Suprapubic skin (tissue), 4 donors: ENCODE data around the gene APOL1. TPM values are rescaled to one million over a fixed set of nuclear protein-coding genes. Genes with fewer than 3 reads are reported as not detected.

Experiments used
- DNase-seq, 2 donors: peaks; one replicate each; pipeline ENCODE4 v3.0.0-alpha.2; 2019; ENCODE audit warnings: low spot score in 2 of 2
- H3K27ac ChIP-seq: fragments of 200-600 bp; sonication (generic); one replicate; pipeline ENCODE4 v1.5.1; 2019
- H3K27me3 ChIP-seq: fragments of 200-600 bp; sonication (generic); one replicate; pipeline ENCODE4 v1.5.1; 2019
- H3K36me3 ChIP-seq: fragments of 200-600 bp; sonication (generic); one replicate; pipeline ENCODE4 v1.5.1; 2019
- H3K4me1 ChIP-seq: fragments of 200-600 bp; sonication (generic); one replicate; pipeline ENCODE4 v1.5.1; 2019
- H3K4me3 ChIP-seq: fragments of 200-600 bp; sonication (generic); one replicate; pipeline ENCODE4 v1.5.1; 2019; ENCODE audit warnings: mild to moderate bottlenecking
- H3K9me3 ChIP-seq: fragments of 200-600 bp; sonication (generic); one replicate; pipeline ENCODE4 v1.5.1; 2019
- CTCF ChIP-seq, 2 donors: fragments of 200-600 bp in 1 of 2; fragments of 450-650 bp in 1 of 2; sonication (generic) in 1 of 2; IDR thresholded peaks; one replicate each; pipeline ENCODE4 v1.5.1; 2016 to 2019; ENCODE audit warnings: antibody characterized with exemption in 2 of 2, mild to moderate bottlenecking in 1 of 2, moderate library complexity in 1 of 2
- EP300 ChIP-seq: sonication (generic); formaldehyde crosslinking; IDR thresholded peaks from one replicate; pipeline ENCODE4 v1.6.1; 2017; ENCODE audit warnings: antibody characterized with exemption
- POLR2A ChIP-seq, 2 donors: fragments of 450-650 bp; IDR thresholded peaks; one replicate each; pipeline ENCODE4 v1.6.1; 2017; ENCODE audit warnings: antibody characterized with exemption in 2 of 2, mild to moderate bottlenecking in 2 of 2, moderate library complexity in 2 of 2
- POLR2AphosphoS5 ChIP-seq, 3 donors: sonication (generic); formaldehyde crosslinking; IDR thresholded peaks; one replicate each; pipeline ENCODE4 v1.6.1; 2017; ENCODE audit warnings: antibody characterized with exemption in 3 of 3
- WGBS: methylation state at CpG from one replicate; pipeline ENCODE4 v1.1.5; 2018; 5-methylcytosine and 5-hydroxymethylcytosine counted together
- total RNA-seq, 4 donors: library from RNA; depleted of rRNA; stranded (reverse); fragments of >200 nt; gene quantifications; one replicate each; pipeline ENCODE4 v1.1.0, GENCODE V29; 2016

Gene APOL1
- total RNA-seq, 4 donors from 2014 or later: 1.2 to 7.3 (median 3.0) TPM

- H3K4me3 ChIP-seq: no peak overlapping the region
- no peak overlapping the region for H3K27ac ChIP-seq
- H3K4me1 ChIP-seq: peaks cover 9% of the 10 kb centered on the region
- no peaks in the 10 kb centered on the region for H3K9me3 ChIP-seq
- TF ChIP-seq CTCF (IDR thresholded peaks at IDR 0.05): no peak
- TF ChIP-seq POLR2AphosphoS5 (IDR thresholded peaks at IDR 0.05): no peak
- no peak for TF ChIP-seq POLR2A (IDR thresholded peaks at IDR 0.05)
- no peak for TF ChIP-seq EP300
- no peaks in the 10 kb centered on the region for H3K27me3 ChIP-seq
- H3K36me3 ChIP-seq: peaks cover 91% of the 10 kb centered on the region
- WGBS: 82% methylated on average over 21 of the region's 29 CpGs
- DNase-seq: no peak
Measured at GRCh38 chr22:36291831-36292740, 39.2 kb downstream of the APOL1 start.

GRCh38 chr22:36292823-36293530 is 40.0 kb downstream of the APOL1 start:
- Histone ChIP-seq H3K9me3 (no peaks in the 10 kb centered on the region), H3K36me3 (peaks cover 91% of the 10 kb centered on the region), H3K27me3 (no peaks in the 10 kb centered on the region), H3K4me3 (no peak overlapping the region), H3K4me1 (peaks cover 5% of the 10 kb centered on the region), H3K27ac (no peak overlapping the region)
- no peak for DNase-seq
- TF ChIP-seq EP300: no peak
- no peak for TF ChIP-seq CTCF (IDR thresholded peaks at IDR 0.05)
- no peak for TF ChIP-seq POLR2AphosphoS5 (IDR thresholded peaks at IDR 0.05)
- no peak for TF ChIP-seq POLR2A (IDR thresholded peaks at IDR 0.05)
- 93% methylated on average over 17 of the region's 17 CpGs for WGBS

GRCh38 chr22:36293606-36294292 is 40.8 kb downstream of the APOL1 start:
- 97% methylated on average over 17 of the region's 26 CpGs for WGBS

GRCh38 chr22:36294293-36294620 is 41.3 kb downstream of the APOL1 start:
- Histone ChIP-seq H3K36me3 (peaks cover 91% of the 10 kb centered on the region), H3K27me3 (no peaks in the 10 kb centered on the region), H3K4me1 (no peaks in the 10 kb centered on the region), H3K9me3 (no peaks in the 10 kb centered on the region), H3K4me3 (no peak overlapping the region), H3K27ac (no peak overlapping the region)
- TF ChIP-seq CTCF (IDR thresholded peaks at IDR 0.05) (no peak), EP300 (no peak), POLR2AphosphoS5 (IDR thresholded peaks at IDR 0.05) (no peak), POLR2A (IDR thresholded peaks at IDR 0.05) (no peak)
- DNase-seq: no peak
- 89% methylated on average over 4 of the region's 7 CpGs for WGBS

More at GRCh38 chr22:36293606-36294292, 40.8 kb downstream of the APOL1 start:
- Histone ChIP-seq H3K4me3 (no peak overlapping the region), H3K27ac (no peak overlapping the region), H3K27me3 (no peaks in the 10 kb centered on the region), H3K9me3 (no peaks in the 10 kb centered on the region), H3K4me1 (no peaks in the 10 kb centered on the region), H3K36me3 (peaks cover 91% of the 10 kb centered on the region)
- TF ChIP-seq CTCF (IDR thresholded peaks at IDR 0.05) (no peak), EP300 (no peak), POLR2A (IDR thresholded peaks at IDR 0.05) (no peak), POLR2AphosphoS5 (IDR thresholded peaks at IDR 0.05) (no peak)
- no peak for DNase-seq
